HG03575 (cell line): ENCODE results near the gene OLIG1.

ENCODE experiments used
- ATAC-seq: cut with Tn5 transposase; IDR thresholded peaks from one replicate; pipeline ENCODE4 v1.9.1; 2021; ENCODE audit not compliant: unreplicated experiment, insufficient number of reproducible peaks, low FRiP score; ENCODE audit errors: extremely low read depth

The OLIG1 gene, protein sequence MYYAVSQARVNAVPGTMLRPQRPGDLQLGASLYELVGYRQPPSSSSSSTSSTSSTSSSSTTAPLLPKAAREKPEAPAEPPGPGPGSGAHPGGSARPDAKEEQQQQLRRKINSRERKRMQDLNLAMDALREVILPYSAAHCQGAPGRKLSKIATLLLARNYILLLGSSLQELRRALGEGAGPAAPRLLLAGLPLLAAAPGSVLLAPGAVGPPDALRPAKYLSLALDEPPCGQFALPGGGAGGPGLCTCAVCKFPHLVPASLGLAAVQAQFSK

DNA sequence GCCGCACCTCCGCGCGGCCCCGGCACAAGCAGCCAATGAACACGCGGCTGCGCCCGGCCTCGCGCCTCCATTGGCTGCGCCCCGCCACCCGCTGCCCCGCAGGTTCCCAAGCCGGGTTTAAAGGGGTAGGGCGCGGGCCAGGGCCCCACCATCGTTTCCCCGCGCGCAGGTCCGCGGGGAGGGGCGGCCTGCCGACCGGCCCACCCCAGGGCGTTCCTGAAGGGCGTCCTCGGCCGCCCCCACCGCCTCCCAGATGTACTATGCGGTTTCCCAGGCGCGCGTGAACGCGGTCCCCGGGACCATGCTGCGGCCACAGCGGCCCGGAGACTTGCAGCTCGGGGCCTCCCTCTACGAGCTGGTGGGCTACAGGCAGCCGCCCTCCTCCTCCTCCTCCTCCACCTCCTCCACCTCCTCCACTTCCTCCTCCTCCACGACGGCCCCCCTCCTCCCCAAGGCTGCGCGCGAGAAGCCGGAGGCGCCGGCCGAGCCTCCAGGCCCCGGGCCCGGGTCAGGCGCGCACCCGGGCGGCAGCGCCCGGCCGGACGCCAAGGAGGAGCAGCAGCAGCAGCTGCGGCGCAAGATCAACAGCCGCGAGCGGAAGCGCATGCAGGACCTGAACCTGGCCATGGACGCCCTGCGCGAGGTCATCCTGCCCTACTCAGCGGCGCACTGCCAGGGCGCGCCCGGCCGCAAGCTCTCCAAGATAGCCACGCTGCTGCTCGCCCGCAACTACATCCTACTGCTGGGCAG lies at the start of gene OLIG1:
Gene OLIG1 (plus strand): TSS at position 148 of the 750 bp plus-strand sequence. CDS start 106 bp downstream, at position 254.
- no peak for ATAC-seq

GRCh38 chr21:33020558-33021100 lies 49.3 kb upstream of the OLIG1 start:
- ATAC-seq, result no peak

- ATAC-seq, result no peak
Measured at GRCh38 chr21:33021150-33021549, 48.8 kb upstream of the OLIG1 start.

GRCh38 chr21:33021667-33022066 lies 48.3 kb upstream of the OLIG1 start:
- no peak for ATAC-seq

GRCh38 chr21:33022489-33022827 lies 47.5 kb upstream of the OLIG1 start:
- no peak for ATAC-seq

GRCh38 chr21:33022828-33023573 lies 46.9 kb upstream of the OLIG1 start:
- ATAC-seq, result no peak

- ATAC-seq, result no peak
Measured at GRCh38 chr21:33023574-33024200, 46.3 kb upstream of the OLIG1 start.

GRCh38 chr21:33024201-33025103 lies 45.5 kb upstream of the OLIG1 start:
- no peak for ATAC-seq

DNA sequence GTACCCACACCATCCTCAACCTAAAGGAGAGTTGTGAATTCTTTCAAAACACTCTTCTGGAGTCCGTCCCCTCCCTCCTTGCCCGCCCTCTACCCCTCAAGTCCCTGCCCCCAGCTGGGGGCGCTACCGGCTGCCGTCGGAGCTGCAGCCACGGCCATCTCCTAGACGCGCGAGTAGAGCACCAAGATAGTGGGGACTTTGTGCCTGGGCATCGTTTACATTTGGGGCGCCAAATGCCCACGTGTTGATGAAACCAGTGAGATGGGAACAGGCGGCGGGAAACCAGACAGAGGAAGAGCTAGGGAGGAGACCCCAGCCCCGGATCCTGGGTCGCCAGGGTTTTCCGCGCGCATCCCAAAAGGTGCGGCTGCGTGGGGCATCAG lies 44.8 kb upstream of the OLIG1 start:
- no peak for ATAC-seq

DNA sequence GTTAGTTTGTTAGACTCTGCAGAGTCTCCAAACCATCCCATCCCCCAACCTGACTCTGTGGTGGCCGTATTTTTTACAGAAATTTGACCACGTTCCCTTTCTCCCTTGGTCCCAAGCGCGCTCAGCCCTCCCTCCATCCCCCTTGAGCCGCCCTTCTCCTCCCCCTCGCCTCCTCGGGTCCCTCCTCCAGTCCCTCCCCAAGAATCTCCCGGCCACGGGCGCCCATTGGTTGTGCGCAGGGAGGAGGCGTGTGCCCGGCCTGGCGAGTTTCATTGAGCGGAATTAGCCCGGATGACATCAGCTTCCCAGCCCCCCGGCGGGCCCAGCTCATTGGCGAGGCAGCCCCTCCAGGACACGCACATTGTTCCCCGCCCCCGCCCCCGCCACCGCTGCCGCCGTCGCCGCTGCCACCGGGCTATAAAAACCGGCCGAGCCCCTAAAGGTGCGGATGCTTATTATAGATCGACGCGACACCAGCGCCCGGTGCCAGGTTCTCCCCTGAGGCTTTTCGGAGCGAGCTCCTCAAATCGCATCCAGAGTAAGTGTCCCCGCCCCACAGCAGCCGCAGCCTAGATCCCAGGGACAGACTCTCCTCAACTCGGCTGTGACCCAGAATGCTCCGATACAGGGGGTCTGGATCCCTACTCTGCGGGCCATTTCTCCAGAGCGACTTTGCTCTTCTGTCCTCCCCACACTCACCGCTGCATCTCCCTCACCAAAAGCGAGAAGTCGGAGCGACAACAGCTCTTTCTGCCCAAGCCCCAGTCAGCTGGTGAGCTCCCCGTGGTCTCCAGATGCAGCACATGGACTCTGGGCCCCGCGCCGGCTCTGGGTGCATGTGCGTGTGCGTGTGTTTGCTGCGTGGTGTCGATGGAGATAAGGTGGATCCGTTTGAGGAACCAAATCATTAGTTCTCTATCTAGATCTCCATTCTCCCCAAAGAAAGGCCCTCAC lies 44.2 kb upstream of the OLIG1 start, which contains the start of gene OLIG2:
Gene OLIG2 (plus strand): TSS at position 447 of the 954 bp plus-strand sequence. CDS start 928 bp downstream, outside the sequence.
- no peak for ATAC-seq

DNA sequence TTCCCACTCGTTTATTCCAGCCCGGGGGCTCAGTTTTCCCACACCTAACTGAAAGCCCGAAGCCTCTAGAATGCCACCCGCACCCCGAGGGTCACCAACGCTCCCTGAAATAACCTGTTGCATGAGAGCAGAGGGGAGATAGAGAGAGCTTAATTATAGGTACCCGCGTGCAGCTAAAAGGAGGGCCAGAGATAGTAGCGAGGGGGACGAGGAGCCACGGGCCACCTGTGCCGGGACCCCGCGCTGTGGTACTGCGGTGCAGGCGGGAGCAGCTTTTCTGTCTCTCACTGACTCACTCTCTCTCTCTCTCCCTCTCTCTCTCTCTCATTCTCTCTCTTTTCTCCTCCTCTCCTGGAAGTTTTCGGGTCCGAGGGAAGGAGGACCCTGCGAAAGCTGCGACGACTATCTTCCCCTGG lies 43.5 kb upstream of the OLIG1 start:
- ATAC-seq, result no peak

GRCh38 chr21:33026878-33027400 lies 43.0 kb upstream of the OLIG1 start:
- ATAC-seq, result no peak

- no peak for ATAC-seq
Measured at GRCh38 chr21:33027401-33028286, 42.3 kb upstream of the OLIG1 start.

DNA sequence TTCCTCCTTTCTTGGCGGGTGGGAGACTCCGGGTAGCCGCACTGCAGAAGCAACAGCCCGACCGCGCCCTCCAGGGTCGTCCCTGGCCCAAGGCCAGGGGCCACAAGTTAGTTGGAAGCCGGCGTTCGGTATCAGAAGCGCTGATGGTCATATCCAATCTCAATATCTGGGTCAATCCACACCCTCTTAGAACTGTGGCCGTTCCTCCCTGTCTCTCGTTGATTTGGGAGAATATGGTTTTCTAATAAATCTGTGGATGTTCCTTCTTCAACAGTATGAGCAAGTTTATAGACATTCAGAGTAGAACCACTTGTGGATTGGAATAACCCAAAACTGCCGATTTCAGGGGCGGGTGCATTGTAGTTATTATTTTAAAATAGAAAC lies 41.7 kb upstream of the OLIG1 start:
- ATAC-seq, result no peak

GRCh38 chr21:33028773-33029384 lies 41.1 kb upstream of the OLIG1 start:
- no peak for ATAC-seq
